Uterus (tissue), 4 donors: ENCODE measurements around the gene KLHL30. TPM values are rescaled to one million over a fixed set of nuclear protein-coding genes. Genes with fewer than 3 reads are reported as not detected.

Experiments used
- DNase-seq, 2 donors: peaks; one replicate each; pipeline ENCODE4 v3.0.0-alpha.2; 2019 to 2020
- H3K27ac ChIP-seq, 2 donors: fragments of 200-600 bp; sonication (generic); 1 replicate in 1 of 2; 2 replicates in 1 of 2; pipeline ENCODE4 v1.5.1; 2016 to 2018
- H3K27me3 ChIP-seq, 2 donors: fragments of 200-600 bp; sonication (generic); one replicate each; pipeline ENCODE4 v1.5.1; 2018 to 2019; ENCODE audit warnings: control low read depth in 1 of 2
- H3K36me3 ChIP-seq, 2 donors: fragments of 200-600 bp; sonication (generic); one replicate each; pipeline ENCODE4 v1.5.1; 2019; ENCODE audit warnings: control low read depth in 1 of 2
- H3K4me1 ChIP-seq, 2 donors: fragments of 200-600 bp; sonication (generic); one replicate each; pipeline ENCODE4 v1.5.1; 2018 to 2019; ENCODE audit warnings: control low read depth in 1 of 2
- H3K4me3 ChIP-seq, 2 donors: fragments of 200-600 bp; sonication (generic); 1 replicate in 1 of 2; 2 replicates in 1 of 2; pipeline ENCODE4 v1.5.1; 2018 to 2019; ENCODE audit warnings: mild to moderate bottlenecking in 1 of 2
- H3K9me3 ChIP-seq, 2 donors: fragments of 200-600 bp; sonication (generic); one replicate each; pipeline ENCODE4 v1.5.1; 2019; ENCODE audit warnings: control low read depth in 1 of 2
- POLR2A ChIP-seq, 2 donors: fragments of 450-650 bp; IDR thresholded peaks; one replicate each; pipeline ENCODE4 v1.6.1; 2016; ENCODE audit warnings: antibody characterized with exemption in 2 of 2, mild to moderate bottlenecking in 1 of 2, moderate library complexity in 1 of 2
- intact Hi-C: fragments of 100-400 bp; cut with DNase I; formaldehyde crosslinking; loops from one replicate; pipeline ENCODE4 v1.15.1; 2023; ENCODE audit warnings: low total_unique reads
- total RNA-seq, 4 donors: library from RNA; depleted of rRNA in 3 of 4; stranded (reverse); fragments of >200 nt in 3 of 4; gene quantifications; one replicate each; pipeline versions ENCODE4 v1.1.0 to v1.2.4, GENCODE V29; 2014 to 2023
- TF ChIP-seq, protein P1 (sequence below), 4 experiments: fragments of 200-600 bp in 2 of 4; fragments of 450-650 bp in 2 of 4; sonication (generic) in 2 of 4; IDR thresholded peaks; one replicate each; pipeline ENCODE4 v1.5.1; 2016 to 2019; ENCODE audit warnings: antibody characterized with exemption in 4 of 4, mild to moderate bottlenecking in 2 of 4, moderate library complexity in 1 of 4
- donor health status: DM: yes; HTN: yes; CAD: no.

KLHL30 gene
- total RNA-seq, 4 donors from 2014 or later = under 0.01 to 3.3 (median 0.62) TPM; not detected in 1

DNA sequence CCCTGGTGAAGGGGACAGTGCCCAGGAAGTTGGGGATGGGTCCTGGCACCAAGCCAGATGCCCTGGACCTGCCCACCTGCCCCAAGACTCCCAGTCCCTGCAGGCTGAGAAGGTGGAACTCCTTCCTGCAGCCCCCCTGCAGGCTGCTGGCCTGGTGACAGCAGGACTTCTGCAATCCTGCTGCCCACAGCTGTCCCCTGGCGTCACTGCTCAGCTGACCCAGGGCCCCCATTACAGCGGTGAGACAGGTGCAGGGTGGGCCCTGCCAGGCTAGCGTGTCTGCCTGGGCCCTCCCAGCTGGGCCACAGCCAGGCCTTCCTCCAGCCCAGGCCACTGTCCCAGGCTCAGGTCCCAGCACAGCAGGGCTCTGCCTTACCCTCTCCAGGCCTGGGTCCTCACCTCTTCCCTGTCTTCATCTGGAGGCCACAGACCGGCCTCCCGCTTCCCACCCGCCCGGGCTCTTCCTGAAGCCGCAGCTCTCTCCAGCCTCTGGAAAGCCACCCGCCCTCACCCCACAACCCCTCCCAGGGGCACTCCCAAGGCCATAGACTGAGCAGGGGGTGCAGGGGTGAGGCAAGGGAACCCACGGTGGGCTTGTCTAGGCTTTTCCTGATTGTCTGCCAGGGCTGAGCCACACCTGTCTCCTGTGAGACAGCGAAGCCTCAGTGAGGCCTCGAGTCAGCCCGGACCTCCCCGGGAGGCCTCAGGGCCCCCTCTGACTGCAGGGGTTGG, 11.5 kb downstream of the KLHL30 start:
- Histone ChIP-seq H3K27me3 (no peaks in the 10 kb centered on the region), H3K36me3 (no peaks in the 10 kb centered on the region), H3K9me3 (no peaks in the 10 kb centered on the region), H3K27ac (no peak overlapping the region), H3K4me1 (no peaks in the 10 kb centered on the region), H3K4me3 (no peak overlapping the region)
- TF ChIP-seq, protein P1, sequence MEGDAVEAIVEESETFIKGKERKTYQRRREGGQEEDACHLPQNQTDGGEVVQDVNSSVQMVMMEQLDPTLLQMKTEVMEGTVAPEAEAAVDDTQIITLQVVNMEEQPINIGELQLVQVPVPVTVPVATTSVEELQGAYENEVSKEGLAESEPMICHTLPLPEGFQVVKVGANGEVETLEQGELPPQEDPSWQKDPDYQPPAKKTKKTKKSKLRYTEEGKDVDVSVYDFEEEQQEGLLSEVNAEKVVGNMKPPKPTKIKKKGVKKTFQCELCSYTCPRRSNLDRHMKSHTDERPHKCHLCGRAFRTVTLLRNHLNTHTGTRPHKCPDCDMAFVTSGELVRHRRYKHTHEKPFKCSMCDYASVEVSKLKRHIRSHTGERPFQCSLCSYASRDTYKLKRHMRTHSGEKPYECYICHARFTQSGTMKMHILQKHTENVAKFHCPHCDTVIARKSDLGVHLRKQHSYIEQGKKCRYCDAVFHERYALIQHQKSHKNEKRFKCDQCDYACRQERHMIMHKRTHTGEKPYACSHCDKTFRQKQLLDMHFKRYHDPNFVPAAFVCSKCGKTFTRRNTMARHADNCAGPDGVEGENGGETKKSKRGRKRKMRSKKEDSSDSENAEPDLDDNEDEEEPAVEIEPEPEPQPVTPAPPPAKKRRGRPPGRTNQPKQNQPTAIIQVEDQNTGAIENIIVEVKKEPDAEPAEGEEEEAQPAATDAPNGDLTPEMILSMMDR (IDR thresholded peaks at IDR 0.05) = no peak
- no peak for TF ChIP-seq POLR2A (IDR thresholded peaks at IDR 0.05)
- DNase-seq = no peak
- intact Hi-C loops = no loop called here

DNA sequence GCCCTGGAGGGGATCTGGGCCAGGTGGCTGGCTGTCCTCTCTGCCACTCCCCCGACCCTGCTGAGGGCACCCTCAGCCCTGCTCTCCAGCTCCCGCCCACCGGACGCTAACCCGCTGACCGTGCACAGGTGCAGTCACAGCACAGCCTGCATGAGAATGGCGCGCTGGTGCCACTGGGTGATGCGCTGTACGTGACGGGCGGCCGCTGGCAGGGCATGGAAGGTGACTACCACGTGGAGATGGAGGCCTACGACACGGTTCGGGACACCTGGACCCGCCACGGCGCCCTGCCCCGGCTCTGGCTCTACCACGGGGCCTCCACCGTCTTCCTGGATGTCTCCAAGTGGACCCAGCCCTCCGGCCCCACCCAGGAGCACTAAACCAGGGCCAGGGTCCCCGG, 12.2 kb downstream of the KLHL30 start:
- intact Hi-C loops = no loop called here
- no peaks in the 10 kb centered on the region for H3K4me1 ChIP-seq
- no peak for DNase-seq
- no peaks in the 10 kb centered on the region for H3K27me3 ChIP-seq
- H3K27ac ChIP-seq = no peak overlapping the region
- H3K9me3 ChIP-seq = no peaks in the 10 kb centered on the region
- H3K4me3 ChIP-seq = no peak overlapping the region
- H3K36me3 ChIP-seq = no peaks in the 10 kb centered on the region
- TF ChIP-seq, protein P1 (IDR thresholded peaks at IDR 0.05) = no peak
- TF ChIP-seq POLR2A (IDR thresholded peaks at IDR 0.05) = no peak

DNA sequence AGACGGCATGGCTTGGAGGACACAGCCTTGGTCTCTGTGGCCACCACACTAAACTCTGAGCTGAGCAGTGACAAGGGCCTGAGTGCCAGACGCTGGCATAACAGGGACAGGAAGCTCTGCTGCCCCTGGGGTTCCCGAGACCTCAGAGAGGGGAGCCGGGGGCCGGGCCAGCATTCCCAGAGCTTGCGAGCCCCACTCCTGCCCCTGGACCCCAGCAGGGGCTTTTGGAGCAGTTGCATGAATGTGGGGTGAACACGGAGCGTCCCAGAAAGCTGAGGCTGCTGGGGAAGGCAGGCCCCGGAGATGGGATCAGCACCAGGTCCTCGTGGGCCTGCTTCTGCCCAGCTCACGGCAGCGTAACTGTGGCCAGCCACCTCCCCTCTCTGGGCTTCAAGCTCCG, 12.7 kb downstream of the KLHL30 start:
- DNase-seq = no peak
- no peaks in the 10 kb centered on the region for H3K36me3 ChIP-seq
- intact Hi-C loops = no loop called here
- TF ChIP-seq, protein P1 (IDR thresholded peaks at IDR 0.05) = no peak
- TF ChIP-seq POLR2A (IDR thresholded peaks at IDR 0.05) = no peak
- H3K4me3 ChIP-seq = no peak overlapping the region
- no peaks in the 10 kb centered on the region for H3K27me3 ChIP-seq
- no peaks in the 10 kb centered on the region for H3K9me3 ChIP-seq
- H3K4me1 ChIP-seq = no peaks in the 10 kb centered on the region
- no peak overlapping the region for H3K27ac ChIP-seq

DNA sequence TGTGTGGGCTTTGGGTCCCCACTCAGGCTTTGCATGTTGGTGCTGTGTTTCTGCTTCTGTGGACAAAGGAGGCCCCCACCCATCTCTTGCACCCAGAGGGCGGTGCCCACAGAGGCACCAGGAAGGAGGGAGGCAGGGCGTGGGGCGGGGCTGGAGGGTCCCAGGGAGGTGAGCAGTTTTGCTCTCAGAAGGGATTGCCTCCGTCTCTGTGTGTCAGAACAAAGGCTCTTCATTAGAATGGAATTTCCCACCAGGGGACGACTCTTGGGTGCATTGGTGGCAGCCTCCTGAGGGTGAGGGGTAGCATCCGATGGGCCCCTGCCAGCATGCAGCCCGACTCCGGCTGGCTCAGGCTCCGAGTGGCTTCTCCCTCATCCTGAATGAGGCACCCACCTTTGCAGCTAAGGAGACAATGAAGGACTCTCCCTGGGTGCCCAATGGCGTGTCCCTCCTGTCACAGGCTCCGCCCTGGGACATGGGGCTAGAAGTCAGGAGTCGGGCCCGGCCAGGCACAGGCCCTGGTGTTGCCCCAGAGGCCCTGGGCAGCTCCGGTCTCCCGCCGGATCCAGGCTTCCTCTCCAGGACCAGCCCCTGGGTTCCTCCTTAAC, 13.3 kb downstream of the KLHL30 start:
- no peaks in the 10 kb centered on the region for H3K36me3 ChIP-seq
- H3K27ac ChIP-seq = no peak overlapping the region
- H3K4me3 ChIP-seq = no peak overlapping the region
- DNase-seq = no peak
- intact Hi-C loops = no loop called here
- no peaks in the 10 kb centered on the region for H3K4me1 ChIP-seq
- TF ChIP-seq, protein P1 (IDR thresholded peaks at IDR 0.05) = no peak
- TF ChIP-seq POLR2A (IDR thresholded peaks at IDR 0.05) = no peak
- H3K9me3 ChIP-seq = no peaks in the 10 kb centered on the region
- H3K27me3 ChIP-seq = no peaks in the 10 kb centered on the region
